CD8-positive, alpha-beta memory T cell (primary cell): ENCODE data around the gene HID1. TPM values are rescaled to one million over a fixed set of nuclear protein-coding genes. Genes with fewer than 3 reads are reported as not detected.

ENCODE experiments used
- CTCF ChIA-PET: fragments of 350-600 bp; sonication (Branson Sonifier 250); formaldehyde crosslinking; loops from one replicate; lab custom pipeline; 2021; ENCODE audit warnings: antibody characterized with exemption; lab: Charles Lee
- POLR2A ChIA-PET: fragments of 350-600 bp; sonication (Branson Sonifier 250); formaldehyde crosslinking; loops from one replicate; lab custom pipeline; 2021; ENCODE audit warnings: antibody characterized with exemption; lab: Charles Lee
- DNase-seq, 5 donors: peaks; one replicate each; pipeline versions ENCODE4 v3.0.0 to v3.0.0-alpha.2; 2020 to 2022; ENCODE audit warnings: mixed read lengths in 1 of 5
- H3K27ac ChIP-seq: one replicate; pipeline ENCODE4 v1.7.0; 2013; ENCODE audit warnings: low read depth, mild to moderate bottlenecking, low read length, moderate library complexity
- H3K27me3 ChIP-seq: 2 replicates; pipeline ENCODE4 v1.7.0; 2013; ENCODE audit warnings: low read length, mild to moderate bottlenecking; ENCODE audit not compliant: insufficient read depth, poor library complexity, severe bottlenecking
- H3K36me3 ChIP-seq: 2 replicates; pipeline ENCODE4 v1.7.0; 2013; ENCODE audit warnings: mild to moderate bottlenecking, low read length, moderate library complexity; ENCODE audit not compliant: insufficient read depth
- H3K4me1 ChIP-seq: 2 replicates; pipeline ENCODE4 v1.7.0; 2013; ENCODE audit warnings: mild to moderate bottlenecking, low read length, moderate library complexity; ENCODE audit not compliant: insufficient read depth
- H3K4me3 ChIP-seq: 2 replicates; pipeline ENCODE4 v1.7.0; 2013; ENCODE audit warnings: mild to moderate bottlenecking, low read length
- H3K9me3 ChIP-seq: 2 replicates; pipeline ENCODE4 v1.7.0; 2013; ENCODE audit warnings: mild to moderate bottlenecking, low read length
- H3K27ac Mint-ChIP-seq, 8 donors: one replicate each; pipeline ENCODE4 v1.8.0; 2020 to 2021; ENCODE audit warnings: mixed read lengths in 8 of 8, mild to moderate bottlenecking in 6 of 8, inconsistent platforms in 3 of 8, moderate library complexity in 3 of 8
- H3K27me3 Mint-ChIP-seq, 2 donors: one replicate each; pipeline ENCODE4 v1.8.0; 2020 to 2021; ENCODE audit warnings: mixed read lengths in 2 of 2, mild to moderate bottlenecking in 1 of 2, moderate library complexity in 1 of 2
- H3K36me3 Mint-ChIP-seq, 3 donors: one replicate each; pipeline ENCODE4 v1.8.0; 2020 to 2021; ENCODE audit warnings: mixed read lengths in 3 of 3, inconsistent platforms in 1 of 3, mild to moderate bottlenecking in 1 of 3
- H3K4me1 Mint-ChIP-seq, 3 donors: one replicate each; pipeline ENCODE4 v1.8.0; 2020 to 2021; ENCODE audit warnings: mixed read lengths in 3 of 3, inconsistent platforms in 1 of 3, mild to moderate bottlenecking in 1 of 3
- H3K4me3 Mint-ChIP-seq, 7 donors: one replicate each; pipeline ENCODE4 v1.8.0; 2020 to 2021; ENCODE audit warnings: mixed read lengths in 7 of 7, mild to moderate bottlenecking in 6 of 7, moderate library complexity in 4 of 7, inconsistent platforms in 2 of 7
- H3K9me3 Mint-ChIP-seq, 5 donors: one replicate each; pipeline ENCODE4 v1.8.0; 2020 to 2022; ENCODE audit warnings: mixed read lengths in 5 of 5, mild to moderate bottlenecking in 3 of 5, moderate library complexity in 2 of 5, inconsistent platforms in 1 of 5
- polyA plus RNA-seq: library from polyadenylated mRNA; unstranded; fragments of 300-500 nt; fragmentation: Illumina TruSeq; gene quantifications from one replicate; pipeline ENCODE4 v1.2.3, GENCODE V29; 2021
- total RNA-seq, 2 experiments: library from RNA; stranded (reverse); gene quantifications; one replicate each; pipeline ENCODE4 v1.2.3, GENCODE V29; 2021

The HID1 gene
- total and polyA plus RNA-seq, 3 experiments from 2014 or later, result 0.91 to 5.2 (median 2.3) TPM

DNA sequence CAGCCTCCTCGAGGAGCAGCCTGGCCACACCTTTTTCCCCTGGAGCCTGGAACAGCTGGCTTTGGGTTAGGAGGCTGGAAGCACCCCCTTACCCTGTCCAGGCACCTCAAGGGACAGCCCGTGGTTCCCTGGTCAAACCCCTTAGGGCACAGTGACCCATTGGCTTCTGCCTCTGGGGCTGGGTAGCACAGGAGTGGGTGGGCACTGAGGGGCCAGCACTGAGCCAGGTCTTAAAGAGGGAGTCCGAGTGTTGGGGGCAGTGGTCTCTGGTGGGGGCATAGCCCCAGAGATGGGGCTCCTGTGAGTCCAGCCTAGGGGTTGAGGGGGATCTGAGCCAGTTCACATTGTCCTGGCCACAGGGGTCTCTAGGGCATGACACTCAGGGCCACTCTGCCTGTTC is 21.5 kb downstream of the HID1 start:
- Mint-ChIP-seq H3K27ac (no peak overlapping the region), H3K36me3 (no peaks in the 10 kb centered on the region), H3K27me3 (peaks cover 5 to 10% of the 10 kb centered on the region in 2 donors), H3K4me3 (no peak overlapping the region), H3K9me3 (no peaks in the 10 kb centered on the region), H3K4me1 (no peaks in the 10 kb centered on the region)
- H3K27me3 ChIP-seq, result no peaks in the 10 kb centered on the region
- H3K27ac ChIP-seq, result no peak overlapping the region
- ChIA-PET CTCF (interaction anchor here (1.9 kb wide), 1 partner anchor 10 kb away, joined by 5 read pairs; no protein-coding TSS in a partner anchor), POLR2A (no interaction called here)
- no peaks in the 10 kb centered on the region for H3K4me1 ChIP-seq
- H3K4me3 ChIP-seq, result no peak overlapping the region
- H3K9me3 ChIP-seq, result no peaks in the 10 kb centered on the region
- DNase-seq, result no peak
- no peaks in the 10 kb centered on the region for H3K36me3 ChIP-seq

DNA sequence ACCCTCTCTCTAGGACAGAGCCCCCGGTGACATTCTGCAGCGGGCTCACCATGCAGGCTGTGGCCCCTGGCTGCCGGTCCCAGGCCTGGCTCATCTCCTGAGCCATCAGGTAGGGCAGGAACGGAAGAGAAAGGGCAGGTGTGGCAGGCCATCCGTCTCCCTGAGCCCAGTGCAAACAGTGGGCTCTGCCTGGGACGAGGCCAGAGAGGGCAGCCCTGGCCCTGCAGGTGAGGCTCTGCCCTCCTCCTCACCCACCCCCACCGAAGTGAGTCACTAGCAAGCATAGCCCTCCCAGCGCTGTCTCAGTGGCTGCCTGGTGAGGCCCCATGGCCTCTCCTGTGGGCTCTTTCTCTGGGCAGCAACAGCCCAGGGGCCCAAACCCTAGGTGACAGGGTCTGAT is 22.4 kb downstream of the HID1 start:
- POLR2A ChIA-PET, result no interaction called here
- Mint-ChIP-seq H3K27me3 (peaks cover 10% of the 10 kb centered on the region in 2 donors), H3K9me3 (no peaks in the 10 kb centered on the region), H3K27ac (no peak overlapping the region), H3K4me3 (no peak overlapping the region), H3K4me1 (no peaks in the 10 kb centered on the region), H3K36me3 (no peaks in the 10 kb centered on the region)
- Histone ChIP-seq H3K27me3 (no peaks in the 10 kb centered on the region), H3K4me1 (no peaks in the 10 kb centered on the region), H3K9me3 (no peaks in the 10 kb centered on the region), H3K27ac (no peak overlapping the region), H3K36me3 (no peaks in the 10 kb centered on the region), H3K4me3 (no peak overlapping the region)
- no peak for DNase-seq
- CTCF ChIA-PET, result interaction anchor here (1.9 kb wide), 1 partner anchor 11 kb away, joined by 5 read pairs; no protein-coding TSS in a partner anchor

DNA sequence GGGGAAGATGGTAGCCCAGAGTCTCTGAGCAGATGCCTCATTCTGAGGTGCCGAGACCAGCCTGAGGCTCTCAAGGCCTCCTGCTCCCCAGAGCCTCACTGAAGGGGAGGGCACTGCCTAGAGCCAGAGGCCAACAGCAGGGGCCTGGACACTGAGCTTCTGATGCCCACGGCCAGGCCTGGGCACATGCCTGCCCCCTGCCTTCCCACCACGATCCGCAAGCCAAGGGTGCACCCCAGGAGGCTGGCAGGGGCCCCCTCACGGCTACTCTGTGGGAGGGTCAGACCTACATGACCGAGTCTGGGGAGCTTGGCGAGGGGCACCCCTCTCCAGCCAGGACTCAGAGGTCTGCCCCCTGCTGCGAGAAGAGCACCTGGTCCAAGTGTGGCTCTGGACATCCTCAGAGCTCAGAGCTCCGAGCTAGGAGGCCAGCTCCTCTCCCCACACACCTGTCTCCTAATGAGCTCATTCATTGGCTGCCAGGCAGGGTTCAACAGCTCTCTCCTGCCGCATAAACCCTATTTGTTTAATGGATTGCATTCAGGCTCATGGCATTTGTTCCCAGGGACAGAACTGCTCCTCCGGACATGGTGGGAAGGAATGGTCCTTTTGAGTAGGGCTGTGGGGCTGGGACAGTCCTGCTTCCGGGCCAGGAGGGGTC is 23.0 kb downstream of the HID1 start:
- Mint-ChIP-seq H3K4me1 (no peaks in the 10 kb centered on the region), H3K27me3 (peaks cover 10 to 12% of the 10 kb centered on the region in 2 donors), H3K9me3 (no peaks in the 10 kb centered on the region), H3K4me3 (no peak overlapping the region), H3K36me3 (no peaks in the 10 kb centered on the region), H3K27ac (no peak overlapping the region)
- H3K9me3 ChIP-seq, result no peaks in the 10 kb centered on the region
- DNase-seq, result no peak
- ChIA-PET POLR2A (no interaction called here), CTCF (no interaction called here)
- H3K27ac ChIP-seq, result no peak overlapping the region
- H3K4me1 ChIP-seq, result no peaks in the 10 kb centered on the region
- no peak overlapping the region for H3K4me3 ChIP-seq
- no peaks in the 10 kb centered on the region for H3K36me3 ChIP-seq
- H3K27me3 ChIP-seq, result no peaks in the 10 kb centered on the region

DNA sequence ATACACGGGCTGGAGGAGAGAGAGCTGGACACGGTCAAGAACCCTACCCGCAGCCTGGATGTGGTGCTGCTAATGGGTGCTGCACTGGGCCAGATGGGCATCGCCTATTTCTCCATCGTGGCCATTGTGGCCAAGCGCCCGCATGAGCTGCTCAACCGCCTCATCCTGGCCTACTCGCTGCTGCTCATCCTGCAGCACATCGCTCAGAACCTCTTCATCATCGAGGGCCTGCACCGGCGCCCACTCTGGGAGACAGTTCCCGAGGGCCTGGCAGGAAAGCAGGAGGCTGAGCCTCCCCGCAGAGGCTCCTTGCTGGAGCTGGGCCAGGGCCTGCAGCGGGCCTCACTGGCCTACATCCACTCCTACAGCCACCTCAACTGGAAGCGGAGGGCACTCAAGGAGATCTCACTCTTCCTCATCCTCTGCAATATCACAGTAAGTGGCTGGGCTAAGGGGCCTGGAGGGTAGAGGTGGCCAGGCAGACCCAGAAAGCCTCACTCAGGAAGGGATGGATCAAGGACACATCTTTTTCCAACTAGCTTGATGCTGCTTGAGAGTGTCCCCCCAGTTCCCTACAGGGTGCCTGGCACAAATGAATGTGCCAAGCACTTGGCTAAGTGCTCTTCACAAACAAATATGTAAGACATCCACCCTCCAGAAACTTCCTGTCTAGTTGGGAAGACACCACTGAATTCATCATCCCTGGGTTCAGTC is 25.4 kb downstream of the HID1 start:
- ChIA-PET CTCF (interaction anchor here (2.0 kb wide), 1 partner anchor 11 kb away, joined by 4 read pairs; no protein-coding TSS in a partner anchor), POLR2A (interaction anchor here (0.6 kb wide), 1 partner anchor 246 kb away, joined by 4 read pairs; no protein-coding TSS in a partner anchor)
- Mint-ChIP-seq H3K4me3 (no peak overlapping the region), H3K9me3 (no peaks in the 10 kb centered on the region), H3K27ac (no peak overlapping the region), H3K27me3 (peaks cover 14 to 22% of the 10 kb centered on the region in 2 donors), H3K36me3 (no peaks in the 10 kb centered on the region), H3K4me1 (no peaks in the 10 kb centered on the region)
- H3K9me3 ChIP-seq, result no peaks in the 10 kb centered on the region
- no peak overlapping the region for H3K27ac ChIP-seq
- H3K27me3 ChIP-seq, result no peaks in the 10 kb centered on the region
- H3K4me1 ChIP-seq, result no peaks in the 10 kb centered on the region
- no peaks in the 10 kb centered on the region for H3K36me3 ChIP-seq
- H3K4me3 ChIP-seq, result no peak overlapping the region
- DNase-seq, result no peak

DNA sequence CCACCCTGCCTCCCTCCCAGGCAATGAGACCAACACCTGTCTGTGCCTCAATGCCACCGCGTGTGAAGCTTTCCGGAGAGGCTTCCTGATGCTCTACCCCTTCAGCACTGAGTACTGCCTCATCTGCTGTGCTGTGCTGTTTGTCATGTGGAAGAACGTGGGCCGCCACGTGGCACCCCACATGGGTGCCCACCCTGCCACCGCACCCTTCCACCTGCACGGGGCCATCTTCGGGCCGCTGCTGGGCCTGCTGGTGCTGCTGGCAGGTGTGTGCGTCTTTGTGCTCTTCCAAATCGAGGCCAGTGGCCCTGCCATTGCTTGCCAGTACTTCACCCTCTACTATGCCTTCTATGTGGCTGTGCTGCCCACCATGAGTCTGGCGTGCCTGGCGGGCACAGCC is 25.9 kb downstream of the HID1 start:
- Histone ChIP-seq H3K27me3 (no peaks in the 10 kb centered on the region), H3K27ac (no peak overlapping the region), H3K9me3 (no peaks in the 10 kb centered on the region), H3K4me3 (no peak overlapping the region), H3K36me3 (no peaks in the 10 kb centered on the region), H3K4me1 (no peaks in the 10 kb centered on the region)
- Mint-ChIP-seq H3K9me3 (no peaks in the 10 kb centered on the region), H3K4me1 (no peaks in the 10 kb centered on the region), H3K27me3 (peaks cover 17 to 28% of the 10 kb centered on the region in 2 donors), H3K36me3 (no peaks in the 10 kb centered on the region), H3K4me3 (no peak overlapping the region), H3K27ac (no peak overlapping the region)
- ChIA-PET POLR2A (no interaction called here), CTCF (interaction anchor here (1.1 to 2.0 kb wide), 2 partner anchors 11 to 14 kb away, joined by 3 to 4 read pairs; no protein-coding TSS in a partner anchor)
- DNase-seq, result no peak

DNA sequence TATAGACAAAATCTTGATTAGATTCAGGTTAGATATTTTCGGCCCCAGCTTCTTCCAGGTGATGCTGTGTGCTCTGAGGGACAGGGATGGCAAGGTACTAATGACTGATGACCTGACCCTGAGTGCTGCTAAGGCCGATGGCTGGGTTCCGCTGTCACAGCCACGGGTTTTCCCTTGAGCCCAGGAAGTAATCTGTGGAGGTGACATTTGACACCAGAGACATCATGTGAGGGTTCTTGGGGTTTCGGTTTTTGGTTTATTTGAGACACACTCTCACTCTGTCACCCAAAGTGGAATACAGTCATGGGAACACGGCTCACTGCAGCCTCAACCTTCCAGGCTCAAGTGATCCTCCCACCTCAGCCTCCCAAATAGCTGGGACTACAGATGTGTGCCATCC is 27.0 kb downstream of the HID1 start:
- DNase-seq, result no peak
- H3K27me3 ChIP-seq, result no peaks in the 10 kb centered on the region
- H3K36me3 ChIP-seq, result no peaks in the 10 kb centered on the region
- POLR2A ChIA-PET, result no interaction called here
- Mint-ChIP-seq H3K4me3 (no peak overlapping the region), H3K4me1 (no peaks in the 10 kb centered on the region), H3K9me3 (no peaks in the 10 kb centered on the region), H3K36me3 (no peaks in the 10 kb centered on the region), H3K27me3 (peaks cover 19 to 36% of the 10 kb centered on the region in 2 donors), H3K27ac (peak overlapping the region in 3 of 8 donors; percentile 30 to 64 (median 47))
- no peak overlapping the region for H3K4me3 ChIP-seq
- H3K9me3 ChIP-seq, result no peaks in the 10 kb centered on the region
- H3K27ac ChIP-seq, result no peak overlapping the region
- no peaks in the 10 kb centered on the region for H3K4me1 ChIP-seq
- CTCF ChIA-PET, result interaction anchor here (1.1 kb wide), 1 partner anchor 15 kb away, joined by 3 read pairs; no protein-coding TSS in a partner anchor

DNA sequence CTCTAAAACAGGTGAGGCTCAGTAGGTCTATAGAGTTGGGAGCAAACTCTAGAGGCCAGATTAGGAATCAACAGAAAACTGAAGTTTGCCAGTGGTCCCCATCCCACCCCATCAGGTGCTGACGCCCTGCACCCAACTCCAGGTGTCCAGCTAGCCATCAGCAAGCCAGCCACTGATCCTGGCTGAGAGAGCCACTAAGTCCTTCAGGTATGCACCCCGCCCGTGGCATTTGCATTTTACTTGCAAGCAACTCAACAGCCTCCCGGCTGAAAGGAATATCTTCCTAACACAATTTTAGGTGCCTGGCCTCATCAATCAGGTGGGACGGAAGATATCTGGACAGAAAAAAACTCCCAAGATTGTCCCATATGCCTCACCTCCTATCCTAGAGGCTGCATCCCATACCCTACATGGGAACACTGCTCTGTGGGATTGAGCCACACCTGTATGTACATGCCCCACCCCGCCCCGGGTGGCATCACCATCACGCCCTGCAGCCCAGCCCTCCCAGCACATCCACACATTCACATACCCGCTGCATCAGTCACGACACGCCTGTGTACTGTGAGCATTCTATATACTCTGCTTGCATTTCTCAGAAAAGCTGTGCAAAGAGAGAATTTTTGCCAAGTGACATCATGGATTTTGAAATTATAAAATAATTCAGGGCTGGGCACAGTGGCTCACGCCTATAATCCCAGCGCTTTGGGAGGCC is 28.6 kb downstream of the HID1 start:
- no peak overlapping the region for H3K4me3 Mint-ChIP-seq
- no peak overlapping the region for H3K27ac ChIP-seq
- no peak for DNase-seq
- no peaks in the 10 kb centered on the region for H3K9me3 Mint-ChIP-seq
- no peaks in the 10 kb centered on the region for H3K4me1 ChIP-seq
- POLR2A ChIA-PET, result no interaction called here
- no peaks in the 10 kb centered on the region for H3K9me3 ChIP-seq
- H3K27ac Mint-ChIP-seq, result no peak overlapping the region
- CTCF ChIA-PET, result no interaction called here
- H3K4me1 Mint-ChIP-seq, result no peaks in the 10 kb centered on the region
- no peak overlapping the region for H3K4me3 ChIP-seq
- H3K36me3 Mint-ChIP-seq, result no peaks in the 10 kb centered on the region
- no peaks in the 10 kb centered on the region for H3K27me3 ChIP-seq
- no peaks in the 10 kb centered on the region for H3K36me3 ChIP-seq
- peaks cover 23 to 43% of the 10 kb centered on the region in 2 donors for H3K27me3 Mint-ChIP-seq
